Measurements from ENCODE around the gene ZNF600. TPM values are rescaled to one million over a fixed set of nuclear protein-coding genes. Genes with fewer than 3 reads are reported as not detected.
A peak's percentile ranks its signal among the peaks of the same experiment; 100 is the strongest.
"Not testable (repeated sequence)": the region's sequence is repeated elsewhere in the genome, so short reads cannot be mapped to it uniquely, and the experiment has no call there.

The ZNF600 gene
- polyA plus RNA-seq, 3 donors from 2014 or later, result 28.2 to 114 (median 42.4) TPM

GRCh38 chr19:52785506-52785905 is 1.1 kb downstream of the ZNF600 start:
- Mint-ChIP-seq H3K27ac (peak overlapping the region; percentile 80 to 93 (median 92)), H3K27me3 (ENCODE audit: low read depth in 3 of 3) (peaks cover 0 to 4% (median 0%) of the 10 kb centered on the region in 3 donors), H3K36me3 (peaks cover 9 to 12% (median 11%) of the 10 kb centered on the region in 3 donors), H3K4me1 (peaks cover 66 to 75% of the 10 kb centered on the region in 2 donors), H3K9me3 (peaks cover 0 to 4% (median 0%) of the 10 kb centered on the region in 6 donors), H3K4me3 (peak overlapping the region; percentile 92 to 98 (median 96))
- no peak for DNase-seq

DNA sequence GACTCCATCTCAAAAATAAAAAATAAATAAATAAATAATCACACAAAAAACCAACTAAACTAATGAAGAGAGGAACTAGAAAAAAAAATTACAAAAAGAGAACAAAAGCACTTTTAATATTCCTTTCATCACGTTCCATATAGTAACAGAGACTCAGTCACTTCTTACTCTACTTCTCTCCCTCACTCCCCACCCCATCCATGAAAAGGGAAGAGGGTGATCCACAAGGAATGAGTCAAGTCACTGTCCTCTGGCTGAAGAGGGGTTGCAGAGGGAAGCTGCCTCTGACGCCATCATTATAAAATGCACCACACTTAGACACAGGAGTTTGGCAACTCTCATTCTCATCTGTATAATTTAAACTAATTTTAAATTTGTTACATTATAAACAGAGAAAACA is 3.7 kb downstream of the ZNF600 start:
- Mint-ChIP-seq H3K4me1 (peaks cover 81 to 84% of the 10 kb centered on the region in 2 donors), H3K36me3 (peaks cover 24 to 35% (median 26%) of the 10 kb centered on the region in 3 donors), H3K4me3 (peak overlapping the region; percentile 16 to 92 (median 59)), H3K27ac (peak overlapping the region in 1 of 6 donors; percentile 83)
- not testable (repeated sequence) for H3K27me3 Mint-ChIP-seq (ENCODE audit: low read depth in 3 of 3); H3K9me3 Mint-ChIP-seq; DNase-seq

DNA sequence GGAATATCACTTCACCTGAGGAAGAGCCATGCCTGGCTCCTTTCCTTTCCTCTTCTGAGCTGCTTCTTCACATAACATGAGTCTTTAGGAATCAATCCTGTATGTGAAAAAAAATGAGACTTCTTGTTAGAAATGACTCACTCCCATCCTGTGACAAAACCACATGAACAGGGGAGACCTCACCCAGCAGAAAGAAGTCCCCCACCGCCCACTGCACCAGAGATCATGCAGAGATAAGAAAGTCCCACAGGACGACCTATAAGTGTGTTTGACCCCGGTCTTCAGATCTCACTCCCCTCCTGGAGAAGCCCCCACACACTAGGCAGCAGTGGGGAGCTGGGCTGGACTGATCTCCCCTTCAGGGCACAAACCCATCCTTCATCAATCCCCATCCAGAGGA is 7.8 kb downstream of the ZNF600 start:
- Mint-ChIP-seq H3K27ac (peak overlapping the region; percentile 83 to 96 (median 88)), H3K4me3 (peak overlapping the region; percentile 73 to 83 (median 78)), H3K9me3 (peaks cover 0 to 6% (median 0%) of the 10 kb centered on the region in 6 donors), H3K4me1 (peaks cover 79 to 80% of the 10 kb centered on the region in 2 donors), H3K36me3 (peaks cover 30 to 50% (median 47%) of the 10 kb centered on the region in 3 donors), H3K27me3 (ENCODE audit: low read depth in 3 of 3) (no peaks in the 10 kb centered on the region)
- peak; percentile 74 to 77 (median 76) for DNase-seq

DNA sequence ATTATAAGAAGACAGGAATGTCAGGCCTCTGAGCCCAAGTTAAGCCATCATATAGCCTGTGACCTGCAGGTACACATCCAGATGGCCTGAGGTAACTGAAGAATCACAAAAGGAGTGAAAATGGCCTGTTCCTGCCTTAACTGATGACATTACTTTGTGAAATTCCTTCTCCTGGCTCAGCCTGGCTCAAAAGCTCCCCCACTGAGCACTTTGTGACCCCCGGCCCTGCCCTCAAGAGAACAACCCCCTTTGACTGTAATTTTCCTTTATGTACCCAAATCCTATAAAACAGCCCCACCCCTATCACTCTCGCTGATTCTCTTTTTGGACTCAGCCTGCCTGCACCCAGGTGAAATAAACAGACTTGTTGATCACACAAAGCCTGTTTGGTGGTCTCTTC is 30.1 kb downstream of the ZNF600 start:
- not testable (repeated sequence) for H3K4me1 Mint-ChIP-seq; H3K27me3 Mint-ChIP-seq (ENCODE audit: low read depth in 3 of 3); H3K27ac Mint-ChIP-seq; H3K4me3 Mint-ChIP-seq; DNase-seq
- Mint-ChIP-seq H3K9me3 (peaks cover 7 to 24% (median 17%) of the 10 kb centered on the region in 6 donors), H3K36me3 (peaks cover 15 to 24% (median 21%) of the 10 kb centered on the region in 3 donors)

- Mint-ChIP-seq H3K4me3 (no peak overlapping the region), H3K36me3 (peaks cover 11 to 30% (median 12%) of the 10 kb centered on the region in 3 donors), H3K9me3 (no peaks in the 10 kb centered on the region), H3K27ac (peak overlapping the region in 2 of 6 donors; percentile 6 to 25), H3K4me1 (peaks cover 23 to 26% of the 10 kb centered on the region in 2 donors), H3K27me3 (ENCODE audit: low read depth in 3 of 3) (peaks cover 0 to 2% (median 2%) of the 10 kb centered on the region in 3 donors)
- DNase-seq, result no peak
Measured at GRCh38 chr19:52749780-52750179, 36.8 kb downstream of the ZNF600 start.

GRCh38 chr19:52748336-52748950 is 38.1 kb downstream of the ZNF600 start:
- peak overlapping the region in 3 of 6 donors; percentile 47 to 64 (median 60) for H3K27ac Mint-ChIP-seq
- peaks cover 25 to 38% of the 10 kb centered on the region in 2 donors for H3K4me1 Mint-ChIP-seq
- H3K27me3 Mint-ChIP-seq (ENCODE audit: low read depth in 3 of 3), result peaks cover 0 to 2% (median 2%) of the 10 kb centered on the region in 3 donors
- DNase-seq, result peak; percentile 28 to 49 (median 41)
- no peaks in the 10 kb centered on the region for H3K9me3 Mint-ChIP-seq
- no peak overlapping the region for H3K4me3 Mint-ChIP-seq
- peaks cover 3 to 20% (median 8%) of the 10 kb centered on the region in 3 donors for H3K36me3 Mint-ChIP-seq

- H3K9me3 Mint-ChIP-seq; H3K27me3 Mint-ChIP-seq (ENCODE audit: low read depth in 3 of 3): not testable (repeated sequence)
- H3K4me3 Mint-ChIP-seq, result peak overlapping the region; percentile 53 to 81 (median 62)
- peaks cover 3 to 14% (median 4%) of the 10 kb centered on the region in 3 donors for H3K36me3 Mint-ChIP-seq
- peak overlapping the region; percentile 89 to 99 (median 96) for H3K27ac Mint-ChIP-seq
- peak; percentile 51 to 79 (median 58) for DNase-seq
- H3K4me1 Mint-ChIP-seq, result peaks cover 44 to 63% of the 10 kb centered on the region in 2 donors
Measured at GRCh38 chr19:52745919-52746318, 40.7 kb downstream of the ZNF600 start.

DNA sequence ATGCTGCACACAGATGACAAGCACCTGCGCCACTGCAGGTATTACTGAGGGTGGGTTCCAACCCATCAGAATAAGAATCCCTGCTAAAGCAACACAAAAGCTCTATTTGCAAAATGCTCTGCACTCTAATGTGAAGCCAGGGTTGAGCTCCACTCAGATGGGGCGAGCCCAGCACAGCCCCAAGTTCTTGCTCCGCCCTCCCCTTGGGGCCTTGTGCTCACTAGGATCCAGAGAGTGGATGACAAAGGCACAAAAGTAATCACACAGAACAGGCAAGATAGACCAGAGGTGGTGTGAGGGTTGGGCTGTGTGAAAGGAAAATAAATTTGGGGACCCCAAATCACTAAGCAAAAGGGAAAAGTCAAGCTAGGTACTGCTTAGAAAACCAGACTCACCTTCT is 43.5 kb downstream of the ZNF600 start:
- peaks cover 0 to 5% (median 0%) of the 10 kb centered on the region in 3 donors for H3K36me3 Mint-ChIP-seq
- H3K4me1 Mint-ChIP-seq, result peaks cover 44 to 69% of the 10 kb centered on the region in 2 donors
- peak overlapping the region in 5 of 6 donors; percentile 81 to 96 (median 86) for H3K27ac Mint-ChIP-seq
- no peaks in the 10 kb centered on the region for H3K9me3 Mint-ChIP-seq
- peaks cover 0 to 2% (median 2%) of the 10 kb centered on the region in 3 donors for H3K27me3 Mint-ChIP-seq (ENCODE audit: low read depth in 3 of 3)
- H3K4me3 Mint-ChIP-seq, result peak overlapping the region in 1 of 5 donors; percentile 36
- DNase-seq, result no peak

DNA sequence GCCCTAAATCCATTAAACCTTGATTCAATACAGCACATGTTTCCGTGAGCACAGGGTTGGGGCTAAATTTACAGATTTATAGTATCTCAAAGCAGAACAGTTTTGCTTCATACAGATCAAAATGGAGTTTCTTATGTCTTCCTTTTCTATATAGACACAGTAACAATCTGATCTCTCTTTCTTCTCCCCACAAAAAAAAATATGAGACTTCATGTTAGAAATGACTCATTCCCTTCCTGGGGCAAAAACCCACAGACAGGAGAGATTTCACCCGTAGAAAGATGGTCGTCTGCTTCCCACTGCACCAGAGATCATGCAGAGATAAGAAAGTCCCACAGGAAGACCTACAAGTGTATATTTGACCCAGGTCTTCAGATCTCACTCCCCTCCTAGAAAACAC is 44.1 kb downstream of the ZNF600 start:
- Mint-ChIP-seq H3K9me3 (no peaks in the 10 kb centered on the region), H3K27me3 (ENCODE audit: low read depth in 3 of 3) (peaks cover 0 to 2% (median 2%) of the 10 kb centered on the region in 3 donors), H3K4me3 (peak overlapping the region in 3 of 5 donors; percentile 36 to 65 (median 47)), H3K36me3 (peaks cover 0 to 5% (median 0%) of the 10 kb centered on the region in 3 donors), H3K4me1 (peaks cover 44 to 69% of the 10 kb centered on the region in 2 donors), H3K27ac (peak overlapping the region; percentile 81 to 96 (median 86))
- peak in 2 of 3 donors; percentile 11 to 15 for DNase-seq

- H3K4me3 Mint-ChIP-seq, result peak overlapping the region in 1 of 5 donors; percentile 36
- peak overlapping the region; percentile 81 to 96 (median 86) for H3K27ac Mint-ChIP-seq
- peaks cover 0 to 2% (median 2%) of the 10 kb centered on the region in 3 donors for H3K27me3 Mint-ChIP-seq (ENCODE audit: low read depth in 3 of 3)
- no peaks in the 10 kb centered on the region for H3K9me3 Mint-ChIP-seq
- no peak for DNase-seq
- H3K4me1 Mint-ChIP-seq, result peaks cover 43 to 66% of the 10 kb centered on the region in 2 donors
- peaks cover 0 to 5% (median 0%) of the 10 kb centered on the region in 3 donors for H3K36me3 Mint-ChIP-seq
Measured at GRCh38 chr19:52741951-52742485, 44.6 kb downstream of the ZNF600 start.

- H3K27me3 Mint-ChIP-seq (ENCODE audit: low read depth in 3 of 3); H3K9me3 Mint-ChIP-seq; H3K36me3 Mint-ChIP-seq; DNase-seq: not testable (repeated sequence)
- Mint-ChIP-seq H3K27ac (peak overlapping the region in 3 of 6 donors; percentile 56 to 96 (median 86)), H3K4me3 (peak overlapping the region in 1 of 5 donors; percentile 18), H3K4me1 (peaks cover 36 to 59% of the 10 kb centered on the region in 2 donors)
Measured at GRCh38 chr19:52741371-52741770, 45.2 kb downstream of the ZNF600 start.

DNA sequence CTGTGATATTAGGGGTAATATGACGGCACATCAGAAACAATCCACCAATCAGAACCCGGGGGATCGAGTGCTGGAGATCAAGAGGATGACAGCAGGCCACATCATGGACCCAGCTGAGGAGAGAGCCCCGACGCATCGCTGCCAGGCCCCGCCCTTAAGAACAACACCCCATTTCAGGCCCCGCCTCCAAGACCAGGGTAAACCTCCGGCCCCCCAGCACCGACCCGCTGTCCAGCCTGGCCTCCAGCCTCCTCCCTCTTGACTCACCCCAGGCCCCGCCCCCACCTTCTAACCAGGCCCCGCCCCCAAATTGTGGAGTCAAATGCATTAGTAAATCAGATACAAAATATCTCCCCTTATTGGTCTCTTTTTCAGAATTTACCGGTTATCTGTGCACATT is 47.0 kb downstream of the ZNF600 start:
- Mint-ChIP-seq H3K9me3 (no peaks in the 10 kb centered on the region), H3K4me3 (no peak overlapping the region), H3K27ac (no peak overlapping the region), H3K27me3 (ENCODE audit: low read depth in 3 of 3) (peaks cover 4 to 6% (median 6%) of the 10 kb centered on the region in 3 donors), H3K4me1 (peaks cover 27 to 53% of the 10 kb centered on the region in 2 donors), H3K36me3 (peaks cover 0 to 5% (median 0%) of the 10 kb centered on the region in 3 donors)
- no peak for DNase-seq

DNA sequence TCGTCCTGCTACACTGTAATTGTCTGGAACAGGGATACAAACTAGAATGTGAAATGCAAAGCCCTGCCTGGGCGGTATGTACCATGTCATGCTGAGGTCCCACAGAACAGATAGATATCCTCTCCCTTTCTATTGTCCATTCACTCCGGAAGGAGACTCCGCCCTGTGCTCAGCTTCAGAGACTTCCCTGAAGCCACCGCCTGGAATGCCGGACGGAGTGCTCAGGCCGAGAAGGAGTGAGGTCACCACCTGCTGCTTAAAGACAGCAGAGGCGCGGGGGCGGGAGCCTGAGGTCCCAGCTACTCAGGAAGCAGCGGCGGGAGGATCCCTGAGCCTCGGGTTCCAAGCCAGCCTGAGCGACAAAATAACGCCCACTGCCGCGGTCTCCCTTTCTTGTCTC is 50.9 kb downstream of the ZNF600 start:
- Mint-ChIP-seq H3K4me3 (peak overlapping the region in 4 of 5 donors; percentile 91 to 96 (median 93)), H3K27ac (peak overlapping the region; percentile 89 to 97 (median 96)), H3K4me1 (peaks cover 23 to 35% of the 10 kb centered on the region in 2 donors), H3K9me3 (no peaks in the 10 kb centered on the region), H3K36me3 (peaks cover 0 to 5% (median 3%) of the 10 kb centered on the region in 3 donors), H3K27me3 (ENCODE audit: low read depth in 3 of 3) (peaks cover 4 to 7% (median 6%) of the 10 kb centered on the region in 3 donors)
- DNase-seq, result no peak
